ENCODE results near the gene BPIFA3. TPM values are rescaled to one million over a fixed set of nuclear protein-coding genes. Genes with fewer than 3 reads are reported as not detected.

The BPIFA3 gene
- total RNA-seq, 1 experiment from 2014 or later: not detected

- Mint-ChIP-seq H3K4me3 (ENCODE audit: low read depth, unreplicated experiment) (no peak overlapping the region), H3K9me3 (ENCODE audit: low read depth, unreplicated experiment) (no peaks in the 10 kb centered on the region), H3K36me3 (ENCODE audit: insufficient read depth, unreplicated experiment) (peaks cover 1% of the 10 kb centered on the region), H3K4me1 (ENCODE audit: low read depth, unreplicated experiment) (no peaks in the 10 kb centered on the region), H3K27ac (ENCODE audit: unreplicated experiment) (no peak overlapping the region), H3K27me3 (ENCODE audit: unreplicated experiment) (peaks cover 49% of the 10 kb centered on the region)
- CTCF ChIA-PET: no interaction called here
- no TSS peak for BruUV-seq (replicated peaks)
- intact Hi-C loops (cut with micrococcal nuclease; ENCODE audit: unreplicated experiment): no loop called here
- DNase-seq: no peak
- no peak for TF ChIP-seq CTCF (IDR thresholded peaks at IDR 0.05; ENCODE audit: unreplicated experiment)
Observed at GRCh38 chr20:33188421-33188820, 28.7 kb upstream of the BPIFA3 start.

GRCh38 chr20:33191484-33191883, 25.7 kb upstream of the BPIFA3 start:
- no TSS peak for BruUV-seq (replicated peaks)
- Mint-ChIP-seq H3K36me3 (ENCODE audit: insufficient read depth, unreplicated experiment) (no peaks in the 10 kb centered on the region), H3K27ac (ENCODE audit: unreplicated experiment) (no peak overlapping the region), H3K4me3 (ENCODE audit: low read depth, unreplicated experiment) (no peak overlapping the region), H3K9me3 (ENCODE audit: low read depth, unreplicated experiment) (no peaks in the 10 kb centered on the region), H3K27me3 (ENCODE audit: unreplicated experiment) (peaks cover 71% of the 10 kb centered on the region), H3K4me1 (ENCODE audit: low read depth, unreplicated experiment) (no peaks in the 10 kb centered on the region)
- no peak for DNase-seq
- CTCF ChIA-PET: no interaction called here
- intact Hi-C loops (cut with micrococcal nuclease; ENCODE audit: unreplicated experiment): no loop called here
- TF ChIP-seq CTCF (IDR thresholded peaks at IDR 0.05; ENCODE audit: unreplicated experiment): no peak

GRCh38 chr20:33191955-33192354, 25.2 kb upstream of the BPIFA3 start:
- H3K27ac Mint-ChIP-seq (ENCODE audit: unreplicated experiment): no peak overlapping the region
- no peak overlapping the region for H3K4me3 Mint-ChIP-seq (ENCODE audit: low read depth, unreplicated experiment)
- H3K27me3 Mint-ChIP-seq (ENCODE audit: unreplicated experiment): peaks cover 74% of the 10 kb centered on the region
- DNase-seq: no peak
- TF ChIP-seq CTCF (IDR thresholded peaks at IDR 0.05; ENCODE audit: unreplicated experiment): no peak
- no peaks in the 10 kb centered on the region for H3K4me1 Mint-ChIP-seq (ENCODE audit: low read depth, unreplicated experiment)
- H3K9me3 Mint-ChIP-seq (ENCODE audit: low read depth, unreplicated experiment): no peaks in the 10 kb centered on the region
- H3K36me3 Mint-ChIP-seq (ENCODE audit: insufficient read depth, unreplicated experiment): no peaks in the 10 kb centered on the region
- BruUV-seq (replicated peaks): no TSS peak
- CTCF ChIA-PET: interaction anchor here (0.7 kb wide), 1 partner anchor 173 kb away, joined by 3 read pairs; no protein-coding TSS in a partner anchor
- intact Hi-C loops (cut with micrococcal nuclease; ENCODE audit: unreplicated experiment): no loop called here

- Mint-ChIP-seq H3K9me3 (ENCODE audit: low read depth, unreplicated experiment) (no peaks in the 10 kb centered on the region), H3K27ac (ENCODE audit: unreplicated experiment) (no peak overlapping the region), H3K4me3 (ENCODE audit: low read depth, unreplicated experiment) (no peak overlapping the region), H3K27me3 (ENCODE audit: unreplicated experiment) (peaks cover 77% of the 10 kb centered on the region), H3K4me1 (ENCODE audit: low read depth, unreplicated experiment) (no peaks in the 10 kb centered on the region), H3K36me3 (ENCODE audit: insufficient read depth, unreplicated experiment) (no peaks in the 10 kb centered on the region)
- no TSS peak for BruUV-seq (replicated peaks)
- intact Hi-C loops (cut with micrococcal nuclease; ENCODE audit: unreplicated experiment): no loop called here
- no peak for TF ChIP-seq CTCF (IDR thresholded peaks at IDR 0.05; ENCODE audit: unreplicated experiment)
- DNase-seq: no peak
- CTCF ChIA-PET: interaction anchor here (0.6 kb wide), 2 partner anchors 10 to 1779 kb away, joined by 3 to 5 read pairs; no protein-coding TSS in a partner anchor
Observed at GRCh38 chr20:33192912-33193501, 24.1 kb upstream of the BPIFA3 start.

Measured in Calu3 (cell line).